Measurements from ENCODE around the gene NCKAP5L.

DNA sequence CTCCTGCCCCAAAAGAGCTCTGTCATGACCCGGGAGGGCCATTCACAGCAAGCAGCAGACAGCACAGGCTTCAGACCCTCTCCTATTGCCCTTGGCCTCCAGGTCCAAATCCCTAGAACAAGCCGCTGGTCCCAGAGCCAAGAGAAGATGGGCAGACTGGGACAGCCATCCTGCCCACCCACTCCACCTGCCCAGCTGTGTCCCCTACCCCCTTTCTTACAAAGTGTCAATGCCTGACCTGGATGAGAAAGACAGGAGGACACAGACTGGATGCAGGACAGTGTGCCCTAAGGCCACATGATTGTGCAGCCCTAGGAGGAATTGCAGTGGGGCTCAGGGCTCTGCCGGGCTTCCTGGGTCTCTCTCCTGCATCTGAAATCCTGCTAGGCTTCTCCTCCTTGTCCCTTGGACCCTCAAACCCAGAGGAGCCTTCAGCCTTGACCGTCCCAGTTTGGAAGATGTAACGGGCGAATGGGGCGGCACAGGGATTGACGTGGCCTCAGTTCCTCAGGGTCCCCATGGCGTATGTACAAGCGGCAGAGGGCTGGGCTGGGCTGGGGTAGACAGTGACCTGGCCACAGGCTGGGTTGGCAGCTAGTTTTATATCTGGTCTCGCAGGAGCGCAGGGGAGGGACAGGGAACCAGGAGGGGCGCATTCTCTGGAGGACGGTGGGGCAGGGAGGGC, 41.7 kb upstream of the NCKAP5L start:
- TF ChIP-seq, protein P1, sequence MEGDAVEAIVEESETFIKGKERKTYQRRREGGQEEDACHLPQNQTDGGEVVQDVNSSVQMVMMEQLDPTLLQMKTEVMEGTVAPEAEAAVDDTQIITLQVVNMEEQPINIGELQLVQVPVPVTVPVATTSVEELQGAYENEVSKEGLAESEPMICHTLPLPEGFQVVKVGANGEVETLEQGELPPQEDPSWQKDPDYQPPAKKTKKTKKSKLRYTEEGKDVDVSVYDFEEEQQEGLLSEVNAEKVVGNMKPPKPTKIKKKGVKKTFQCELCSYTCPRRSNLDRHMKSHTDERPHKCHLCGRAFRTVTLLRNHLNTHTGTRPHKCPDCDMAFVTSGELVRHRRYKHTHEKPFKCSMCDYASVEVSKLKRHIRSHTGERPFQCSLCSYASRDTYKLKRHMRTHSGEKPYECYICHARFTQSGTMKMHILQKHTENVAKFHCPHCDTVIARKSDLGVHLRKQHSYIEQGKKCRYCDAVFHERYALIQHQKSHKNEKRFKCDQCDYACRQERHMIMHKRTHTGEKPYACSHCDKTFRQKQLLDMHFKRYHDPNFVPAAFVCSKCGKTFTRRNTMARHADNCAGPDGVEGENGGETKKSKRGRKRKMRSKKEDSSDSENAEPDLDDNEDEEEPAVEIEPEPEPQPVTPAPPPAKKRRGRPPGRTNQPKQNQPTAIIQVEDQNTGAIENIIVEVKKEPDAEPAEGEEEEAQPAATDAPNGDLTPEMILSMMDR (IDR thresholded peaks at IDR 0.05) = no peak
- TF ChIP-seq POLR2A (IDR thresholded peaks at IDR 0.05) = no peak

Data from body of pancreas (tissue), 4 donors.